ENCODE data around the gene CDK3. TPM values are rescaled to one million over a fixed set of nuclear protein-coding genes. Genes with fewer than 3 reads are reported as not detected.

The CDK3 gene
- total and polyA plus RNA-seq, 9 of the 15 experiments (the other 6 are each of a cell fraction or from before 2014, with no cell fraction given) = 0.55 to 8.2 (median 4.7) TPM

GRCh38 chr17:76025294-76025693 is 24.6 kb downstream of the CDK3 start (continued):
- TF ChIP-seq MYBL2 (IDR thresholded peaks at IDR 0.05; ENCODE audit: low read depth) = no peak
- TF ChIP-seq MYBL2 (CRISPR knock-in tag; IDR thresholded peaks at IDR 0.05; ENCODE audit: borderline replicate concordance) = no peak

GRCh38 chr17:76026714-76027158 is 26.1 kb downstream of the CDK3 start:
- whole genome bisulfite sequencing (ENCODE audit: insufficient coverage, low coverage, missing lambda C conversion rate) = 65% methylated on average over 5 of the region's 15 CpGs
- Histone ChIP-seq H3K4me3 (no peak overlapping the region), H3K79me2 (ENCODE audit: control insufficient read depth, insufficient read depth, low read length) (no peaks in the 10 kb centered on the region), H3K9me3 (replicated peaks; ENCODE audit: control insufficient read depth, insufficient read depth, low read depth, low read length) (no peaks in the 10 kb centered on the region), H3K4me2 (ENCODE audit: insufficient read depth, low read length) (no peak overlapping the region), H2AFZ (ENCODE audit: low read depth, low read length) (no peak overlapping the region), H3K9ac (ENCODE audit: insufficient read depth in 1 of 2, low read depth in 2 of 2, low read length in 2 of 2) (no peak overlapping the region; a peak in 1 of 4 replicates), H3K27ac (ENCODE audit: extremely low read depth, low read depth, low read length) (no peak overlapping the region), H3K27me3 (ENCODE audit: control insufficient read depth in 2 of 2, insufficient read depth in 2 of 2, low read length in 2 of 2) (no peaks in the 10 kb centered on the region; a peak in 1 of 5 replicates), H3K36me3 (ENCODE audit: control insufficient read depth, insufficient read depth, low read length) (no peaks in the 10 kb centered on the region), H3K4me1 (replicated peaks in 1 of 2; ENCODE audit: control insufficient read depth in 2 of 2, insufficient read depth in 2 of 2, low read length in 2 of 2) (peaks cover 8 to 51% of the 10 kb centered on the region in 2 experiments), H3K9me1 (ENCODE audit: control insufficient read depth, insufficient read depth, low read length) (no peaks in the 10 kb centered on the region), H4K20me1 (replicated peaks; ENCODE audit: control insufficient read depth, insufficient read depth, low read length) (no peaks in the 10 kb centered on the region)
- intact Hi-C loops (cut with micrococcal nuclease) (no loop called here), in situ Hi-C loops (cut with MboI) (no loop called here)
- no peak for FAIRE-seq
- DNase-seq (ENCODE audit: extremely low read depth in 1 of 4, low spot score in 3 of 4) = no peak
- BruUV-seq (replicated peaks) = no TSS peak
- no peak for ATAC-seq
- CTCF ChIA-PET (ENCODE audit: low intra/inter-chr PET ratio) = no interaction called here
- POLR2A ChIA-PET = interaction anchor here (0.5 kb wide), 1 partner anchor 46 kb away, joined by 3 read pairs; the partner anchor contains the start of gene SRP68
- no peak for TF ChIP-seq SFPQ (IDR thresholded peaks at IDR 0.05; ENCODE audit: low read depth, low read length)
- no peak for TF ChIP-seq NR1H2 (CRISPR knock-in tag; IDR thresholded peaks at IDR 0.05)
- TF ChIP-seq KDM5B (IDR thresholded peaks at IDR 0.05; ENCODE audit: insufficient replicate concordance, low read depth, low read length) = no peak
- TF ChIP-seq LEF1 (IDR thresholded peaks at IDR 0.05) = no peak
- no peak for TF ChIP-seq ILF3 (IDR thresholded peaks at IDR 0.05; ENCODE audit: borderline replicate concordance)
- TF ChIP-seq SP2 (IDR thresholded peaks at IDR 0.05; ENCODE audit: extremely low read depth, low read depth, low read length, poor library complexity, severe bottlenecking) = no peak
- no peak for TF ChIP-seq MAZ (CRISPR knock-in tag; conservative IDR thresholded peaks at IDR 0.05 in 1 of 2, IDR thresholded peaks at IDR 0.05 in 1 of 2)
- TF ChIP-seq EHMT2 (IDR thresholded peaks at IDR 0.05) = no peak
- no peak for TF ChIP-seq HMGN3 (IDR thresholded peaks at IDR 0.05; ENCODE audit: borderline replicate concordance, extremely low read depth, insufficient read length, low read depth, low read length)
- no peak for TF ChIP-seq CHCHD3 (CRISPR knock-in tag; IDR thresholded peaks at IDR 0.05)
- no peak for TF ChIP-seq KDM1A (IDR thresholded peaks at IDR 0.05)
- TF ChIP-seq TCF7 (IDR thresholded peaks at IDR 0.05; ENCODE audit: borderline replicate concordance) = no peak
- no peak for TF ChIP-seq RCOR1 (IDR thresholded peaks at IDR 0.05; ENCODE audit: borderline replicate concordance in 1 of 2, low read depth in 2 of 2, low read length in 2 of 2)

Data from K562 (cell line).